ENCODE data around the gene DCDC2C.

DCDC2C gene

DNA sequence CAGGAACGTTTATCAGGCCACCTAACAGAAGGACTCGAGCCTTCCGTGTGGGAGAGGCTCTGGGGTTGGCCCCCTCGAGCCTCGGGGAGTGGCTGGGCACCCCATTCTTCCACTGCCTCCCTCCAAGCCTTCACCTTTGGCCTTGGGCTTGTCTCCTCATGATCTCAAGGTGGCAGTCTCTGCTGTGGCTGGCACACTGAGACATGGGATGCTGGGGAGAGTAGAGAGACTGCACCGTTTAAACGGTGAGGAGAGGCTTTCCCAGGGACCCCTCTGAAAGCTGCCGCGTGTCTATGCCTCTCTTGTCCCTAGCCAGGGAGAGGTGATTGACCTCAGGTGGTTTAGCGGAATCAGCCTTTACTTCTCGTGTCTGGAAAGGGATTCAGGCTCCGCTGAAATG, 71.0 kb downstream of the DCDC2C start:
- no peak overlapping the region for H3K27ac ChIP-seq (ENCODE audit: low read depth, low read length, poor library complexity, severe bottlenecking)
- H3K9me3 ChIP-seq (ENCODE audit: low read length) = no peaks in the 10 kb centered on the region
- no peaks in the 10 kb centered on the region for H3K36me3 ChIP-seq (ENCODE audit: insufficient read depth, low read length)
- no peak overlapping the region for H3K9ac ChIP-seq (ENCODE audit: low read length)
- no peaks in the 10 kb centered on the region for H3K9me2 ChIP-seq (ENCODE audit: low read depth, low read length)
- no peak overlapping the region for H3K4me2 ChIP-seq (ENCODE audit: low read length)
- no peaks in the 10 kb centered on the region for H3F3A ChIP-seq (ENCODE audit: insufficient read depth, low read length)
- no peaks in the 10 kb centered on the region for H3K79me2 ChIP-seq (ENCODE audit: insufficient read depth, low read length)
- no peaks in the 10 kb centered on the region for H4K20me1 ChIP-seq (ENCODE audit: insufficient read depth, low read length)
- no peaks in the 10 kb centered on the region for H3K4me1 ChIP-seq (ENCODE audit: insufficient read depth, low read length, severe bottlenecking)
- H2AFZ ChIP-seq (ENCODE audit: low read length) = no peak overlapping the region
- no peak overlapping the region for H3K4me3 ChIP-seq (ENCODE audit: low read depth, low read length, poor library complexity, severe bottlenecking)
- H3K27me3 ChIP-seq (ENCODE audit: insufficient read depth, low read length) = peaks cover 5% of the 10 kb centered on the region; the same call in 1 of the 2 replicates
- no peak for TF ChIP-seq EZH2 (IDR thresholded peaks at IDR 0.05; ENCODE audit: borderline replicate concordance, low read length)

DNA sequence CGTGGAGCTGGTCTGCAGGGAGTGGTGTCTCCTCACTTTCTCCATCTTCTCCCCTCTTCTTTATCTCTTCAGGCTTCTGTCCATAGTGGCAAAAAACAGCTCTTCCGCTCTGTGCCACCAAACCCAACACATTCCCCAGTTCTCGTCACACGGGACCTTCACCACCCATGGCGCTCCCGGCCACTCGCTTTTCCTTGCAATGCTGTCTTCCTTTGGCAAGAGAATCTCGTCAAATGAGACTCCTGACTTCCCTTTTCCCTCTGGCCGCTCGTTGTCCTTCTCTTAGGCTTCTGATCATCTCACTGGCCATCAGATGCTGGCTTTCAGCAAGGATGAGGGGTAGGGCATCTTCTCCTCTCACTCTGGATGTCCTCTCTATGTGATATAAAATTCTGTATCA, 72.9 kb downstream of the DCDC2C start:
- no peak overlapping the region for H3K4me3 ChIP-seq (ENCODE audit: low read depth, low read length, poor library complexity, severe bottlenecking)
- no peak overlapping the region for H2AFZ ChIP-seq (ENCODE audit: low read length)
- TF ChIP-seq, protein P1, sequence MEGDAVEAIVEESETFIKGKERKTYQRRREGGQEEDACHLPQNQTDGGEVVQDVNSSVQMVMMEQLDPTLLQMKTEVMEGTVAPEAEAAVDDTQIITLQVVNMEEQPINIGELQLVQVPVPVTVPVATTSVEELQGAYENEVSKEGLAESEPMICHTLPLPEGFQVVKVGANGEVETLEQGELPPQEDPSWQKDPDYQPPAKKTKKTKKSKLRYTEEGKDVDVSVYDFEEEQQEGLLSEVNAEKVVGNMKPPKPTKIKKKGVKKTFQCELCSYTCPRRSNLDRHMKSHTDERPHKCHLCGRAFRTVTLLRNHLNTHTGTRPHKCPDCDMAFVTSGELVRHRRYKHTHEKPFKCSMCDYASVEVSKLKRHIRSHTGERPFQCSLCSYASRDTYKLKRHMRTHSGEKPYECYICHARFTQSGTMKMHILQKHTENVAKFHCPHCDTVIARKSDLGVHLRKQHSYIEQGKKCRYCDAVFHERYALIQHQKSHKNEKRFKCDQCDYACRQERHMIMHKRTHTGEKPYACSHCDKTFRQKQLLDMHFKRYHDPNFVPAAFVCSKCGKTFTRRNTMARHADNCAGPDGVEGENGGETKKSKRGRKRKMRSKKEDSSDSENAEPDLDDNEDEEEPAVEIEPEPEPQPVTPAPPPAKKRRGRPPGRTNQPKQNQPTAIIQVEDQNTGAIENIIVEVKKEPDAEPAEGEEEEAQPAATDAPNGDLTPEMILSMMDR (IDR thresholded peaks at IDR 0.05; ENCODE audit: low read length) = no peak
- no peak for TF ChIP-seq EZH2 (IDR thresholded peaks at IDR 0.05; ENCODE audit: borderline replicate concordance, low read length)

DNA sequence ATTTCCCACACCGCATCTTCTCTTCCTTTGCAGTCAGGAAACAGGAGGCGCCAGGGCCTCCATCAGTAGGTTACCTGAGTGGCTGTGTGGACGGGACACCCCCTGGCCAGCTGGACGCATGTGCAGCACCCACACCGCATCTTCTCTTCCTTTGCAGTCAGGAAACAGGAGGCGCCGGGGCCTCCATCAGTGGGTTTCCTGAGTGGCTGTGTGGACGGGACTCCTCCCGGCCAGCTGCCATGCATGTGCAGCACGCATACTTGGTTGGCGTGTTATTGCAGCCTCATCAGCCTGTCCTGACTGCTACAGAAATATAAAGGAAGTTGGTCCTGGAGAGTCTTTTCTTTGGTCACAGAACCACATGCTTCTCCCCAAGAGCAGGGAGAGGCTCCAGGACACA, 74.6 kb downstream of the DCDC2C start:
- no peaks in the 10 kb centered on the region for H3K9me3 ChIP-seq (ENCODE audit: low read length)
- H3K4me3 ChIP-seq (ENCODE audit: low read depth, low read length, poor library complexity, severe bottlenecking) = no peak overlapping the region
- no peak overlapping the region for H3K4me2 ChIP-seq (ENCODE audit: low read length)
- H3K27ac ChIP-seq (ENCODE audit: low read depth, low read length, poor library complexity, severe bottlenecking) = no peak overlapping the region
- no peaks in the 10 kb centered on the region for H3K9me2 ChIP-seq (ENCODE audit: low read depth, low read length)
- no peak for TF ChIP-seq EZH2 (IDR thresholded peaks at IDR 0.05; ENCODE audit: borderline replicate concordance, low read length)
- TF ChIP-seq, protein P1 (IDR thresholded peaks at IDR 0.05; ENCODE audit: low read length) = no peak
- no peaks in the 10 kb centered on the region for H3F3A ChIP-seq (ENCODE audit: insufficient read depth, low read length)
- no peak overlapping the region for H3K9ac ChIP-seq (ENCODE audit: low read length)
- H3K27me3 ChIP-seq (ENCODE audit: insufficient read depth, low read length) = peaks cover 5% of the 10 kb centered on the region; the same call in 1 of the 2 replicates
- peaks cover 13% of the 10 kb centered on the region for H3K4me1 ChIP-seq (ENCODE audit: insufficient read depth, low read length, severe bottlenecking)
- H4K20me1 ChIP-seq (ENCODE audit: insufficient read depth, low read length) = no peaks in the 10 kb centered on the region
- H3K79me2 ChIP-seq (ENCODE audit: insufficient read depth, low read length) = no peaks in the 10 kb centered on the region
- H3K36me3 ChIP-seq (ENCODE audit: insufficient read depth, low read length) = no peaks in the 10 kb centered on the region
- H2AFZ ChIP-seq (ENCODE audit: low read length) = no peak overlapping the region

More for the DNA sequence above, 72.9 kb downstream of the DCDC2C start:
- Histone ChIP-seq H3K9ac (ENCODE audit: low read length) (no peak overlapping the region), H3F3A (ENCODE audit: insufficient read depth, low read length) (no peaks in the 10 kb centered on the region), H4K20me1 (ENCODE audit: insufficient read depth, low read length) (no peaks in the 10 kb centered on the region), H3K9me3 (ENCODE audit: low read length) (no peaks in the 10 kb centered on the region), H3K4me2 (ENCODE audit: low read length) (no peak overlapping the region), H3K27me3 (ENCODE audit: insufficient read depth, low read length) (peaks cover 5% of the 10 kb centered on the region; the same call in 1 of the 2 replicates), H3K36me3 (ENCODE audit: insufficient read depth, low read length) (no peaks in the 10 kb centered on the region), H3K79me2 (ENCODE audit: insufficient read depth, low read length) (no peaks in the 10 kb centered on the region), H3K27ac (ENCODE audit: low read depth, low read length, poor library complexity, severe bottlenecking) (no peak overlapping the region), H3K4me1 (ENCODE audit: insufficient read depth, low read length, severe bottlenecking) (peaks cover 13% of the 10 kb centered on the region), H3K9me2 (ENCODE audit: low read depth, low read length) (no peaks in the 10 kb centered on the region)

DNA sequence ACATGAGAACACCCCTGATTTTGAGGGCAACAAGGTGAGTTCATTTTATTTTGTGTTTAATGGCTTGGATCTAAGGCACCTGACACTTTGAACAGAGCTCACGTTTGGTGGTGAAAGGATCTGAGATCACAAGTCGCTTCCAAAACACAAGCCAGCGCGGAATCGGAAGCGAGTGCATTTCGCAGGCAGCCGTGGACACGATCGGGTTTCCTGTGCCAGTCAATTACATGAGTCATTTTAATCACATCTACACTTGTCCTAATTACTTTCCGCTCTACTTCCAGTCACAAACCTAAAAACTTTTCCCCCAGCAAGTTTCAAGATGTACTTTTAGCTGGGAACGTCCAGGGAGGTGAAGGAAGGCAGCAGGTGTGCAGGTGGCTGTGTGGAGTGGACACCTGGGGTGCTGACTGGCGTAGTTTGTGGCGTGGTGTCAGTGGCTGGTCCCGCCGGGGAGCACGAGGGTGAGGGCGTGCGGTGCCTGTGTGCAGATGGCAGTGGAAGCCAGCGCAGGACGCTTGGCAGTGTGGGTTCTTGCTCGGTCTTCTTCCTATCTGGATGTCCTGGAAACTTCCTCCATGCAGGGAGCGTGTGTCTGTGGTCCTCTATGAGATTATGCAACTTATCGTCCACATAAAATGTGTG, 75.6 kb downstream of the DCDC2C start:
- no peaks in the 10 kb centered on the region for H3K36me3 ChIP-seq (ENCODE audit: insufficient read depth, low read length)
- peaks cover 5% of the 10 kb centered on the region; the same call in 1 of the 2 replicates for H3K27me3 ChIP-seq (ENCODE audit: insufficient read depth, low read length)
- H3F3A ChIP-seq (ENCODE audit: insufficient read depth, low read length) = no peaks in the 10 kb centered on the region
- no peaks in the 10 kb centered on the region for H4K20me1 ChIP-seq (ENCODE audit: insufficient read depth, low read length)
- no peaks in the 10 kb centered on the region for H3K9me2 ChIP-seq (ENCODE audit: low read depth, low read length)
- no peak overlapping the region for H3K4me2 ChIP-seq (ENCODE audit: low read length)
- TF ChIP-seq, protein P1 (IDR thresholded peaks at IDR 0.05; ENCODE audit: low read length) = no peak
- no peak for TF ChIP-seq EZH2 (IDR thresholded peaks at IDR 0.05; ENCODE audit: borderline replicate concordance, low read length)
- no peak overlapping the region for H3K4me3 ChIP-seq (ENCODE audit: low read depth, low read length, poor library complexity, severe bottlenecking)
- H3K9me3 ChIP-seq (ENCODE audit: low read length) = no peaks in the 10 kb centered on the region
- H3K9ac ChIP-seq (ENCODE audit: low read length) = no peak overlapping the region
- H3K4me1 ChIP-seq (ENCODE audit: insufficient read depth, low read length, severe bottlenecking) = peaks cover 13% of the 10 kb centered on the region
- H2AFZ ChIP-seq (ENCODE audit: low read length) = no peak overlapping the region
- H3K27ac ChIP-seq (ENCODE audit: low read depth, low read length, poor library complexity, severe bottlenecking) = no peak overlapping the region
- H3K79me2 ChIP-seq (ENCODE audit: insufficient read depth, low read length) = no peaks in the 10 kb centered on the region
